ENCODE results near the gene LMBRD1. TPM values are rescaled to one million over a fixed set of nuclear protein-coding genes. Genes with fewer than 3 reads are reported as not detected.

The LMBRD1 gene
- total and polyA plus RNA-seq, 2 of the 4 experiments (the other 2 are of a cell fraction): 3.9 to 8.7 TPM

GRCh38 chr6:69818223-69818930 lies 21.6 kb upstream of the LMBRD1 start:
- no peak overlapping the region for H2AK9ac ChIP-seq (replicated peaks; ENCODE audit: low read depth, low read length, poor library complexity)
- H3K9me3 ChIP-seq (ENCODE audit: control insufficient read depth, insufficient read depth, low read length): no peaks in the 10 kb centered on the region
- no peaks in the 10 kb centered on the region for H4K20me1 ChIP-seq (ENCODE audit: insufficient read depth, low read length)
- BruUV-seq (replicated peaks): no TSS peak
- no peak overlapping the region for H3K56ac ChIP-seq (ENCODE audit: extremely low read depth, insufficient read depth, low read length)
- DNase-seq: no peak
- no peaks in the 10 kb centered on the region for H3K36me3 ChIP-seq (ENCODE audit: control insufficient read depth, insufficient read depth, low read length)
- no peak for ATAC-seq (ENCODE audit: low read depth)
- dilution Hi-C loops (cut with HindIII; ENCODE audit: low sequenced_read_pairs, unreplicated experiment) (no loop called here), intact Hi-C loops (cut with micrococcal nuclease) (no loop called here), in situ Hi-C loops (cut with MboI; ENCODE audit: low sequenced_read_pairs) (no loop called here)
- no peak overlapping the region for H2AK5ac ChIP-seq (ENCODE audit: low read depth, low read length)
- no peaks in the 10 kb centered on the region for H3K27me3 ChIP-seq (ENCODE audit: control insufficient read depth, insufficient read depth, low read length)
- H2BK15ac ChIP-seq (ENCODE audit: low read depth, low read length): no peak overlapping the region
- ChIA-PET POLR2A (ENCODE audit: unreplicated experiment) (no interaction called here), CTCF (no interaction called here)
- no peak overlapping the region for H2AFZ ChIP-seq (replicated peaks; ENCODE audit: low read length, poor library complexity)
- 83% methylated on average over 1 of the region's 2 CpGs; no CpG with 5 or more reads in 1 of the 2 experiments for WGBS, 2 experiments (ENCODE audit: extremely low coverage in 2 of 2, insufficient read length in 1 of 2)
- no peak overlapping the region for H2BK120ac ChIP-seq (ENCODE audit: low read depth, low read length)
- H3K9ac ChIP-seq (ENCODE audit: low read depth, low read length): no peak overlapping the region
- no peak overlapping the region for H3K14ac ChIP-seq (replicated peaks; ENCODE audit: low read depth, low read length)
- H3K4me3 ChIP-seq (ENCODE audit: insufficient read depth, low read depth, low read length): no peak overlapping the region
- no peak for TF ChIP-seq MAZ (IDR thresholded peaks at IDR 0.05; ENCODE audit: borderline replicate concordance, low read depth, low read length)
- no peak for TF ChIP-seq MXI1 (IDR thresholded peaks at IDR 0.05; ENCODE audit: borderline replicate concordance, low read depth, low read length)
- TF ChIP-seq BHLHE40 (IDR thresholded peaks at IDR 0.05; ENCODE audit: low read depth, low read length): no peak
- no peak for TF ChIP-seq POLR2A (IDR thresholded peaks at IDR 0.05; ENCODE audit: low read depth, low read length)
- TF ChIP-seq NFE2L2 (IDR thresholded peaks at IDR 0.05; ENCODE audit: low read depth, low read length): no peak
- no peak for TF ChIP-seq RCOR1 (IDR thresholded peaks at IDR 0.05; ENCODE audit: insufficient replicate concordance, low read length)
- TF ChIP-seq, protein P1, sequence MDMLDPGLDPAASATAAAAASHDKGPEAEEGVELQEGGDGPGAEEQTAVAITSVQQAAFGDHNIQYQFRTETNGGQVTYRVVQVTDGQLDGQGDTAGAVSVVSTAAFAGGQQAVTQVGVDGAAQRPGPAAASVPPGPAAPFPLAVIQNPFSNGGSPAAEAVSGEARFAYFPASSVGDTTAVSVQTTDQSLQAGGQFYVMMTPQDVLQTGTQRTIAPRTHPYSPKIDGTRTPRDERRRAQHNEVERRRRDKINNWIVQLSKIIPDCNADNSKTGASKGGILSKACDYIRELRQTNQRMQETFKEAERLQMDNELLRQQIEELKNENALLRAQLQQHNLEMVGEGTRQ (IDR thresholded peaks at IDR 0.05; ENCODE audit: low read depth, low read length): no peak
- no peak for TF ChIP-seq MAFK (IDR thresholded peaks at IDR 0.05; ENCODE audit: low read depth, low read length)
- TF ChIP-seq SMC3 (IDR thresholded peaks at IDR 0.05; ENCODE audit: low read depth, low read length): no peak
- no peak overlapping the region for H2BK20ac ChIP-seq (ENCODE audit: low read depth, low read length)
- H3K79me1 ChIP-seq (ENCODE audit: low read depth in 1 of 2, low read length in 2 of 2): no peaks in the 10 kb centered on the region
- no peaks in the 10 kb centered on the region for H3K9me1 ChIP-seq (ENCODE audit: insufficient read depth, low read length)
- no peak overlapping the region for H3K27ac ChIP-seq (ENCODE audit: insufficient read depth, low read length)
- no peak overlapping the region for H3K4me2 ChIP-seq (ENCODE audit: low read depth, low read length)
- H3K23ac ChIP-seq (ENCODE audit: low read depth, low read length): no peak overlapping the region
- no peak overlapping the region for H3K18ac ChIP-seq (ENCODE audit: low read depth, low read length)
- H4K91ac ChIP-seq (ENCODE audit: insufficient read depth, low read depth, low read length): no peak overlapping the region
- no peak overlapping the region for H2BK5ac ChIP-seq (ENCODE audit: low read depth, low read length, poor library complexity, severe bottlenecking)
- no peaks in the 10 kb centered on the region; the same call in 1 of the 2 replicates for H3K4me1 ChIP-seq (ENCODE audit: control insufficient read depth, insufficient read depth, low read length)
- H3K4ac ChIP-seq (ENCODE audit: low read depth, low read length): no peak overlapping the region
- H4K8ac ChIP-seq (ENCODE audit: low read depth in 2 of 2, low read length in 2 of 2): no peak overlapping the region
- no peak overlapping the region for H4K5ac ChIP-seq (ENCODE audit: low read depth, low read length)
